Esophagus (tissue), 2 donors: ENCODE results near the gene PROX1. TPM values are rescaled to one million over a fixed set of nuclear protein-coding genes. Genes with fewer than 3 reads are reported as not detected.

ENCODE experiments used
- H3K27ac ChIP-seq, 2 donors: one replicate each; pipeline ENCODE4 v1.5.1; 2013; ENCODE audit warnings: low read depth in 2 of 2, mild to moderate bottlenecking in 2 of 2, inconsistent platforms in 1 of 2, low read length in 1 of 2, moderate library complexity in 1 of 2
- H3K27me3 ChIP-seq, 2 donors: one replicate each; pipeline ENCODE4 v1.6.1; 2013; ENCODE audit warnings: low read length in 2 of 2, control low read depth in 1 of 2, mild to moderate bottlenecking in 1 of 2; ENCODE audit not compliant: insufficient read depth in 2 of 2, control insufficient read depth in 1 of 2
- H3K36me3 ChIP-seq, 2 donors: one replicate each; pipeline ENCODE4 v1.6.1; 2013; ENCODE audit warnings: low read length in 1 of 2; ENCODE audit not compliant: control insufficient read depth in 2 of 2, insufficient read depth in 2 of 2
- H3K4me1 ChIP-seq, 2 donors: one replicate each; pipeline ENCODE4 v1.6.1; 2013; ENCODE audit warnings: low read length in 1 of 2; ENCODE audit not compliant: control insufficient read depth in 2 of 2, insufficient read depth in 2 of 2
- H3K4me3 ChIP-seq, 2 donors: one replicate each; pipeline ENCODE4 v1.5.1; 2013; ENCODE audit warnings: low read length in 2 of 2, mild to moderate bottlenecking in 2 of 2, low read depth in 1 of 2, moderate library complexity in 1 of 2
- H3K9me3 ChIP-seq, 2 donors: one replicate each; pipeline ENCODE4 v1.6.1; 2013; ENCODE audit warnings: mild to moderate bottlenecking in 2 of 2, low read depth in 1 of 2, low read length in 1 of 2, moderate library complexity in 1 of 2; ENCODE audit not compliant: control insufficient read depth in 2 of 2, insufficient read depth in 1 of 2
- WGBS, 2 donors: extraction: QIAGEN DNeasy Blood & Tissue Kit; methylation state at CpG; one replicate each; pipeline ENCODE4 v1.1.7; 2013; 5-methylcytosine and 5-hydroxymethylcytosine counted together
- polyA plus RNA-seq, 2 donors: library from polyadenylated mRNA; stranded (reverse); fragments of 200-250 nt; gene quantifications; one replicate each; pipeline ENCODE4 v1.2.3, GENCODE V29; 2013
- donor health status: healthy with polysubstance abuse.
- donor health status: Bipolar disorder and iron deficiency.

The PROX1 gene
- polyA plus RNA-seq, 2 donors = 0.18 to 0.26 TPM

- H3K27me3 ChIP-seq = peaks cover 0 to 2% of the 10 kb centered on the region in 2 donors
- no peaks in the 10 kb centered on the region for H3K9me3 ChIP-seq
- H3K4me3 ChIP-seq = no peak overlapping the region
- H3K4me1 ChIP-seq = no peaks in the 10 kb centered on the region
- no peaks in the 10 kb centered on the region for H3K36me3 ChIP-seq
- WGBS, 2 donors = 80 to 81% methylated on average over 24 of the region's 24 CpGs
- no peak overlapping the region for H3K27ac ChIP-seq
Observed at GRCh38 chr1:213997038-213997771, 9.4 kb downstream of the PROX1 start.

GRCh38 chr1:213997772-213998107 lies 10.0 kb downstream of the PROX1 start:
- Histone ChIP-seq H3K9me3 (no peaks in the 10 kb centered on the region), H3K4me1 (no peaks in the 10 kb centered on the region), H3K27me3 (peaks cover 0 to 2% of the 10 kb centered on the region in 2 donors), H3K36me3 (no peaks in the 10 kb centered on the region), H3K4me3 (no peak overlapping the region), H3K27ac (no peak overlapping the region)
- 92 to 93% methylated on average over 13 of the region's 13 CpGs for WGBS, 2 donors

- 79 to 88% methylated on average over 6 of the region's 6 CpGs for WGBS, 2 donors
- Histone ChIP-seq H3K4me3 (no peak overlapping the region), H3K27me3 (peaks cover 0 to 2% of the 10 kb centered on the region in 2 donors), H3K9me3 (no peaks in the 10 kb centered on the region), H3K36me3 (no peaks in the 10 kb centered on the region), H3K4me1 (no peaks in the 10 kb centered on the region), H3K27ac (no peak overlapping the region)
Observed at GRCh38 chr1:213998785-213999184, 11.0 kb downstream of the PROX1 start.

- WGBS, 2 donors = 92 to 97% methylated on average over 2 of the region's 2 CpGs
Observed at GRCh38 chr1:213999732-214000131, 12.0 kb downstream of the PROX1 start.

GRCh38 chr1:214002060-214002459 lies 14.3 kb downstream of the PROX1 start:
- H3K36me3 ChIP-seq = no peaks in the 10 kb centered on the region
- H3K27ac ChIP-seq = no peak overlapping the region
- H3K4me3 ChIP-seq = no peak overlapping the region
- H3K27me3 ChIP-seq = peaks cover 0 to 2% of the 10 kb centered on the region in 2 donors
- no peaks in the 10 kb centered on the region for H3K9me3 ChIP-seq
- no peaks in the 10 kb centered on the region for H3K4me1 ChIP-seq
- 63% methylated on average over 6 of the region's 6 CpGs for WGBS, 2 donors

More at GRCh38 chr1:213999732-214000131, 12.0 kb downstream of the PROX1 start:
- H3K4me3 ChIP-seq = no peak overlapping the region
- no peaks in the 10 kb centered on the region for H3K4me1 ChIP-seq
- no peaks in the 10 kb centered on the region for H3K9me3 ChIP-seq
- no peaks in the 10 kb centered on the region for H3K36me3 ChIP-seq
- peaks cover 0 to 2% of the 10 kb centered on the region in 2 donors for H3K27me3 ChIP-seq
- no peak overlapping the region for H3K27ac ChIP-seq

GRCh38 chr1:214002472-214002871 lies 14.7 kb downstream of the PROX1 start:
- no peak overlapping the region for H3K27ac ChIP-seq
- H3K36me3 ChIP-seq = no peaks in the 10 kb centered on the region
- 15 to 16% methylated on average over 3 of the region's 3 CpGs for WGBS, 2 donors
- no peaks in the 10 kb centered on the region for H3K9me3 ChIP-seq
- H3K4me1 ChIP-seq = no peaks in the 10 kb centered on the region
- peaks cover 0 to 2% of the 10 kb centered on the region in 2 donors for H3K27me3 ChIP-seq
- no peak overlapping the region for H3K4me3 ChIP-seq

- Histone ChIP-seq H3K27ac (no peak overlapping the region), H3K4me3 (no peak overlapping the region), H3K9me3 (no peaks in the 10 kb centered on the region), H3K36me3 (no peaks in the 10 kb centered on the region), H3K27me3 (peaks cover 0 to 2% of the 10 kb centered on the region in 2 donors), H3K4me1 (no peaks in the 10 kb centered on the region)
- 55 to 56% methylated on average over 3 of the region's 3 CpGs for WGBS, 2 donors
Observed at GRCh38 chr1:214003233-214003632, 15.5 kb downstream of the PROX1 start.

GRCh38 chr1:214004014-214004413 lies 16.2 kb downstream of the PROX1 start:
- 49 to 57% methylated on average over 2 of the region's 2 CpGs for WGBS, 2 donors
- Histone ChIP-seq H3K9me3 (no peaks in the 10 kb centered on the region), H3K4me1 (no peaks in the 10 kb centered on the region), H3K4me3 (no peak overlapping the region), H3K27ac (no peak overlapping the region), H3K27me3 (peaks cover 0 to 2% of the 10 kb centered on the region in 2 donors), H3K36me3 (no peaks in the 10 kb centered on the region)

GRCh38 chr1:214004795-214005194 lies 17.0 kb downstream of the PROX1 start:
- H3K36me3 ChIP-seq = no peaks in the 10 kb centered on the region
- no peaks in the 10 kb centered on the region for H3K9me3 ChIP-seq
- H3K4me3 ChIP-seq = no peak overlapping the region
- WGBS, 2 donors = 86 to 88% methylated on average over 4 of the region's 4 CpGs
- H3K27me3 ChIP-seq = no peaks in the 10 kb centered on the region
- H3K4me1 ChIP-seq = no peaks in the 10 kb centered on the region
- H3K27ac ChIP-seq = no peak overlapping the region

GRCh38 chr1:214005708-214006107 lies 17.9 kb downstream of the PROX1 start:
- no peak overlapping the region for H3K27ac ChIP-seq
- no peak overlapping the region for H3K4me3 ChIP-seq
- H3K4me1 ChIP-seq = no peaks in the 10 kb centered on the region
- no peaks in the 10 kb centered on the region for H3K9me3 ChIP-seq
- no peaks in the 10 kb centered on the region for H3K27me3 ChIP-seq
- H3K36me3 ChIP-seq = no peaks in the 10 kb centered on the region
- 85 to 86% methylated on average over 3 of the region's 3 CpGs for WGBS, 2 donors
